ENCODE measurements around the gene TP63.

DNA sequence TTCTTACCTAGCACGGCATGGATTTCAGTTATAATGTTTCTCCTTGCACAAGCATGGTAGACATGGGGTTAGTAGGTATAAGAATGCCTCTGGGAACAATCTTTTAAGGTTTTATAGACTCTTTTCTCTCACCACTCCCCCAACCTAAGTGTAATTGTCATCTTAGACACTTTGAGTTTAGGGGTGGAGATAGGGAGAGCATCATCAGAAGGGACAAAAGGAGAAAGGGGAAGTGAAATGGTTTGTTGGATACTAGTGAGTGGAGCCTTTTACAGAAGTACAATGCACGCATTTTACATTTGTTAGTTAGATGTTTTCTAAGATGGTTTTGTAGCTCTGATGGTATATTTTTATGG, 189.2 kb downstream of the TP63 start:
- no peak for TF ChIP-seq POLR2A (IDR thresholded peaks at IDR 0.05)
- TF ChIP-seq POLR2AphosphoS5 (IDR thresholded peaks at IDR 0.05; ENCODE audit: insufficient read depth in 1 of 2, low read depth in 1 of 2): no peak
- TF ChIP-seq CTCF (IDR thresholded peaks at IDR 0.05): no peak
